Stomach smooth muscle (tissue), 2 donors: ENCODE data around the gene SOX13.
A peak's percentile ranks its signal among the peaks of the same experiment; 100 is the strongest.

Experiments
- H3K27ac ChIP-seq: one replicate; pipeline ENCODE4 v1.7.0; 2013; ENCODE audit warnings: mild to moderate bottlenecking, low read length, inconsistent platforms
- H3K27me3 ChIP-seq, 2 donors: one replicate each; pipeline ENCODE4 v1.7.0; 2013; ENCODE audit warnings: low read length in 2 of 2; ENCODE audit not compliant: insufficient read depth in 2 of 2, control insufficient read depth in 1 of 2
- H3K36me3 ChIP-seq, 2 donors: one replicate each; pipeline ENCODE4 v1.7.0; 2013; ENCODE audit warnings: low read length in 2 of 2; ENCODE audit not compliant: control insufficient read depth in 2 of 2, insufficient read depth in 2 of 2
- H3K4me1 ChIP-seq: one replicate; pipeline ENCODE4 v1.7.0; 2013; ENCODE audit warnings: low read length; ENCODE audit not compliant: control insufficient read depth, insufficient read depth
- H3K4me3 ChIP-seq, 2 donors: one replicate each; pipeline ENCODE4 v1.7.0; 2013; ENCODE audit warnings: low read length in 2 of 2
- H3K9ac ChIP-seq, 2 donors: one replicate each; pipeline ENCODE4 v1.7.0; 2013; ENCODE audit warnings: low read length in 2 of 2, mild to moderate bottlenecking in 1 of 2
- H3K9me3 ChIP-seq, 2 donors: one replicate each; pipeline ENCODE4 v1.7.0; 2013; ENCODE audit warnings: low read length in 2 of 2; ENCODE audit not compliant: control insufficient read depth in 2 of 2
- donor health status: healthy.
- donor health status: Pancreatic carcinoma.

SOX13 gene

DNA sequence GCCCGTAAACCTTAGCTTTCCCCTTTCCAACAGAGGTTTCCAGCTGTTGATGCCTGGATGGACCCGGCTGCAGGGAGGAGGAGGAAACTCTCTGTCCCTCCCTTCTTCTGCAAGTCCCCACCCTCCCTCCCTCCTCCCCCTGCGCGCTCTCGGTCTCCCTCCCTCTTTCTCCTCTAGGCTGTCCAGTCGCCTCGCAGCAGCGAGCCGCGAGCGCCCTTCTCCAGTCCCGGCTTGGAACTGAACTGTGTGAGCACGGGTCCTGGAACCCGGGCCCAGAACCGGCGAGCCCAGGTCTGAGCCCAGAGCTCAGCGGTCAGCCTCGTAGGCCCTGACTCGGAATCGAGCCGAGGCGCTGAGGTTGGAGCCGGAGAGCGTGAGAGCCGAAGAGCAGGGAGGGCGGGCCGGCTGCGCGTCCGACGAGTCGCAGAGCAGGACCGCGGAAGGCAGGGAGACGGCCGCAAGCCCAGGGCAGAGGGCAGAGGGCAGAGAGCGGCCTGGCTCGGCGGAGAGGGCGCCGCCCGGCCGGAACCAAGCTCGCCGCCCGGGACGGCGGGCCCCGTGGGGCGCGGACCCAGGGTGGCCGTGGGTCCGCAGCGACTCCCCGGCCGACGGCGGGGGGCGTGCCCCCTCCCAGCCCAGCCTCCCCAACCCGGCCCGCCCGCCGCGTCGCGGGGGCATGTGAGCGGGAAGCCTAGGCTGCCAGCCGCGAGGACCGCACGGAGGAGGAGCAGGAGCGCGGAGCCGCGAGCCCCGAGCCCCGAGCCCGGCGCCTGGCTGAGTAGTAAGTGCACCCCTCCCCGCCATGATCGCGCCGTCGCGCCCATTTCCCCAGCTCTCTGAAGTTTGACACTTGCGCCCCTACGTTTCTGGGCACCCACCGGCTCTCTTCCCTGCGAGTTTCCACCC lies at the start of gene SOX13:
Gene SOX13, plus strand, starts transcription at position 185 of the 906 bp plus-strand sequence. CDS start 39,801 bp downstream, outside the sequence.
- Histone ChIP-seq H3K4me1 (peaks cover 26% of the 10 kb centered on the region), H3K9me3 (no peaks in the 10 kb centered on the region), H3K9ac (peak within 1 kb of the TSS in 1 of 2 donors; percentile 55), H3K4me3 (peak within 1 kb of the TSS; percentile 66 to 79), H3K27me3 (peaks cover 25 to 33% of the 10 kb centered on the region in 2 donors), H3K27ac (no peak within 1 kb of the TSS), H3K36me3 (no peaks in the 10 kb centered on the region)

DNA sequence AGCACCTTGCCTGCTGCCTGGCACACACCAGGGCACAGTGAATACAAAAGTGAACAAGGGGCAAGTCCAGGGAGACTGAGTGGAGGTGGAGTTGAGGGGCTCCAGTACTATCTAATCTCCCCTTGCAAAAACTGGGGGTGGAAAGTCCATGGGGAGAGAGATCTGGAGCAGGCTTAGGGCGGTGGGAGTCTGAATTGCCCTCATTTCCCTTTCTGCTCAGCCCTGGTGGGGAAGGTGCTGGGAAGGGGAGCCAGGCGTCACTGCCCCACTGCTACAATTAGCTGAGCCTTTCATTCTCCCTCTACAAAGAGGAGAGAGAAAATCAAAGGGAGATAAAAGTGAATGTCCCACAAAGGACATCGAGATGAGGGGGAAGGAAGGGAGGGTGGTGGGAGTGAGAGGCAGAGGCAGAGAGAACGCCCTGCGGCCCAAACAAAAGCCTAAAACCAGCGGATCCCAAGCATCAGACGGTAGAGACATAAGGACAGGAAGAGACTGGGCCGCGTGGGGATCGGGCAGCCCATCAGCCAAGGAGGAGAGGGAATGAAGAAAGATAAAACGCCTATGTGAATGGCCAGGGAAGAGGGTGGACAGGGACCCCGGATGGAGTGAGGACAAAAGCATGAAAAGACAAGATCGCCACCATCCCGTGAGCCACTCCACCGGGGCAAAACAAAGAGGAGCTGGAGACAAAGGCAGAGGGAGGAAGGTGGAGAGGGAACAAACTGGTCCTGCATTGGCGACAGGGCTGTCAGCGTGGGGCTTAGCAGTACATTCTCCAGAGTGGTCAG lies 46.8 kb upstream of the SOX13 start:
- no peaks in the 10 kb centered on the region for H3K9me3 ChIP-seq

DNA sequence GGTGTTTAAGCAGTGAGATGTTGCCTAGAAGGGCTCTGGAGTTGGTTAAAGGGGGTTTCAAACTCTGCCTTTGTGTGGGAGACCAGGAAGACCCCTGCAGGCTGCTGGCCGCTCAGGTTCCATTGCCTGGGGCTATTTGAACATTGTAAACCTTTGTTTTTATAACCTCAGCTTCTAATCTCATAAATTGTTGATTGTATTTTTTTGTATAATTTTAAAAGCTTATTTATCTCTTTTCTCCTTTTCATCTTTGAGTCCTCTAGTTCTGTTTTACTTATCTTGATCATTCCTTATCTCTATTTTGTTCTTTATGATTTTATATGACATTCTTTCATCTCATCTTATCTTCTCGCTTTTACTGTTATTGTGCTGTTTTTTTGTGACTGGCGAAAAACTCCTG lies 45.5 kb upstream of the SOX13 start:
- no peak overlapping the region for H3K4me3 ChIP-seq
- H3K4me1 ChIP-seq = no peaks in the 10 kb centered on the region
- H3K27me3 ChIP-seq = peaks cover 0 to 8% of the 10 kb centered on the region in 2 donors
- H3K27ac ChIP-seq = no peak overlapping the region
- no peaks in the 10 kb centered on the region for H3K9me3 ChIP-seq
- no peaks in the 10 kb centered on the region for H3K36me3 ChIP-seq
- H3K9ac ChIP-seq = no peak overlapping the region

More for the DNA sequence above, 46.8 kb upstream of the SOX13 start:
- Histone ChIP-seq H3K4me1 (no peaks in the 10 kb centered on the region), H3K4me3 (no peak overlapping the region), H3K36me3 (no peaks in the 10 kb centered on the region), H3K9ac (no peak overlapping the region), H3K27me3 (peaks cover 0 to 8% of the 10 kb centered on the region in 2 donors), H3K27ac (no peak overlapping the region)

DNA sequence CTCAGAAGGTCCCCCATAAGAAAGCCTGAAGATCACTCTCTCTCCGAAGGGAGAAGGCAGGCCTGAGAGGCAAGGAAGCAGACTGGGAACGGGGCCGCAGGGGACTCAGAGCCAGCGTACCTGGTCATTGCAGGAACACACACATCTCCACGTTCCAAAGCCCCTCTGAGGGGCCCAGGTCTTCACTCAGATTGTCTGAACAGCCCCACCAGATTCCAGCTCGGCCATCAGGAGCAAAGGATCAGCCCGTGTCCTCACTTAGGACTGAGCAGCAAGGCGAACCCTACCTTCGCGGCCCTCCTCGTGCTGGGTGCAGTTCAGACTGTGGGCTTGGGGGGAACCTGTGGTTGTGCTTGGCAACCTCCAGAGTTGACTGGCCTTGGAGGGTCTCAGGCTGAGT lies 43.9 kb upstream of the SOX13 start:
- H3K4me3 ChIP-seq = no peak overlapping the region
- no peaks in the 10 kb centered on the region for H3K36me3 ChIP-seq
- no peak overlapping the region for H3K9ac ChIP-seq
- no peak overlapping the region for H3K27ac ChIP-seq
- peaks cover 0 to 8% of the 10 kb centered on the region in 2 donors for H3K27me3 ChIP-seq
- no peaks in the 10 kb centered on the region for H3K9me3 ChIP-seq
- no peaks in the 10 kb centered on the region for H3K4me1 ChIP-seq

DNA sequence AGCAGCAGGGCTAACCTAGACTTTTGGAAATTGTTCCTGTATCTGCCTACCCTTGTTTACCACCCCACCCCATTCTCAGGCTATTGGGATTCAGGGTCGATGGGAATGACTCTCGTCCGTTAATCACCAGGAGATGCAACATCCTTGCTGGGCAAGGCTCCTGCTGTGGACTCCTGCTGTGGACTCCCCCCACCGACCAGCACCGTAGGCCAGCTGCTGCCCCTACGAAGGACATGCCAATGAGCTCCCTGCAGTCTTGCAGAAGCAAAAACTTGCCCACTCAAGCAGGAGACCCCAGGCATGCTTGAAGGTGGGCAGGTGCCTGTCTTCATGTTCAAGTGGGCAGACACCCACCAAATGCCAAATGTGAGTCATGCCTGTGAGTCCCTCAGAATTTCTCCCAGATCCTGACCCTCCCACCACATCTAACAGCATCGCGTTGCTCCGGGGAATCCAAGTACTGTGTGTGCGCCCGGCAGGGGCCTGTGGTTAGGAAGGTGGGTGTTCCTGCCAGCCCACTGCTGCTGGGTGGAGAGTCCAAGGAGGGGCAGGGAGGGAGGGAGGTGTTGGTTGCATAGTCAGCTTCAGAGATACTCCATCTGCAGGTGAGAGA lies 41.7 kb upstream of the SOX13 start:
- H3K27ac ChIP-seq = no peak overlapping the region
- H3K4me1 ChIP-seq = no peaks in the 10 kb centered on the region
- H3K36me3 ChIP-seq = no peaks in the 10 kb centered on the region

DNA sequence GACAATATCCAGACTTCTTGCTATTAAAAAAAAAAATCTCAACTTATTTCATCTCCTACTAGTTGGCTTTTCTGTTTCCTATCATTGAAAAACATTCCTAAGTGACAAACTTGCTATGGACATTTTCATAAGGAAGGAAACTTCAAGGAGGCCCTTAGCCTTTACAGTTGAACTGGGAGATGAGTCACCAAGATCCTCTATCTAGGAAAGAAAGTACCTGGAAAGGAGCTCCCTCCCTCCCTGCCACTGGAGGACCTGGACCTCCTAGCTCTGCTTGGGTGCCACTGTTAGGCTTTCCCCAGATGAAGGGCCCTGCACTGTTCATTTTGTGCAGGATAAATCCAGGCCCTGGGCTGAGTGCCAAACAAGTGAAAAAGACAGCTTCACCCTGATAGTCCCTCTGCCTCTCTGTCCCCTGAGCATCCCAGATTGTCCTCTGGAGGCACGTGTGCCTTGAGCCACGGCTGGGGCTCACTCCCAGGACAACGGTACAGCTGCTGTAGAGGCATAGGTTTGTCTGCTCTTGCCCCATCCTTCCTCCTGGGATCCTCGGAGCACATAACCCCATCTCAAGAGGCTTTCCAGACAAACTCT lies 40.2 kb upstream of the SOX13 start:
- Histone ChIP-seq H3K9ac (no peak overlapping the region), H3K36me3 (no peaks in the 10 kb centered on the region), H3K4me1 (no peaks in the 10 kb centered on the region), H3K4me3 (no peak overlapping the region), H3K27me3 (no peaks in the 10 kb centered on the region), H3K27ac (no peak overlapping the region), H3K9me3 (no peaks in the 10 kb centered on the region)

More for the DNA sequence above, 41.7 kb upstream of the SOX13 start:
- Histone ChIP-seq H3K4me3 (no peak overlapping the region), H3K9me3 (no peaks in the 10 kb centered on the region), H3K27me3 (peaks cover 0 to 2% of the 10 kb centered on the region in 2 donors), H3K9ac (no peak overlapping the region)

DNA sequence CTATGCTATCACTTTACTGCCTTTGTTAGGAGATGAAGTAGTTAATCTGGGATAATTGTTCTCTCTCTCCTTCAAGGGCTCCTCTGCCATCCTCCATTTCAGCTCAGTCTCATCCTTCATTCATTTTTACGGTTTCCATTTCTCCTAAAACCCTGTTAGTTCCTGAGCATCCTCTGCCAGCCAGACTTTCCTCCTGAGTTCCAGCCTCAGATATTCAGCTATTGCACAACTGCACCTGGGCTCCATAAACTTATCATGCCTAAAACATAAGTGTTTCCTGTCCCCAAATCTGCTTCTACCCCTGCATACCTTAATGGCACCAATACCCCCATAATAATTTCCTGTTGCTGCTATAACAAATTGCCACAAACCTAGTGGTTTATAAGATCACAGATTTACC lies 39.6 kb upstream of the SOX13 start:
- no peak overlapping the region for H3K27ac ChIP-seq
- no peak overlapping the region for H3K4me3 ChIP-seq
- no peaks in the 10 kb centered on the region for H3K27me3 ChIP-seq
- no peaks in the 10 kb centered on the region for H3K4me1 ChIP-seq
- H3K9me3 ChIP-seq = no peaks in the 10 kb centered on the region
- H3K9ac ChIP-seq = no peak overlapping the region
- H3K36me3 ChIP-seq = no peaks in the 10 kb centered on the region

DNA sequence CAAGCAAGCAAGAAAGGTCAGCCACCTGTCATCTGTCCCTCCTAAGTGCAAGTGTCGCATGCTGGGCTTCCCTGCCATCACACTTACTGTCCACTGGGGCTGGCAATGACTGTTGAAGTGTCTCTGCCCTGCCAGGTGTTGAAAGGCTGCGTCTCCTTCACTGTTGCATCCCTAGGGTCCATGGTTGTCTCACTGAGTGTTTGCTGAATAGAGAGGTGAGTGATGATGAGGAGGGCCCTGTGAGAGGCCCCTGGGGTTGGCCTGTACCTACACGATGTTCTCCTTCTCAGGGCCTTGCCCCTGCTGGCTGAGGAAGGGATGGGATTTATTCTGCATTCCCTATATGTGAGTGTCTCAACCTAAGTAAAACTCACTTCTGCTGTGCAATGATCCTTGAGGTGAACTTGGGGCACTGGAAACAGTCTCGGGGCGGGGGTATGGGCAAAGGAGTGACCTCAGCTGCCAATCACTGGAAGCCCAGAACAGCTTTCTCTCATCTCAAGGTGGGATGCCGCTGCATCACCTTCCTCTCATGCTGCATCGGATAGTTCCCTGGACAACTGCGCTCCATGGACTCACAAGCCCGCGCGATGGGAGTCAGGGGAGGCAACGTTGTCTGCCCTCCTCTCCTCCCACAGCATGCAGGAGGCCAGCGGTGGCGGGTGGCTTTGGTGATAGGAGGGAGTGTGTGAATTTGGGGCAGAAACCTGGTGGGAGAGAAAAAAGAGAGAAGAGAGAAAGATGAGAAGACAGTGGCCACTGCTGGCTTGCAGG lies 35.8 kb upstream of the SOX13 start:
- no peak overlapping the region for H3K4me3 ChIP-seq
- H3K9ac ChIP-seq = no peak overlapping the region
- H3K27ac ChIP-seq = no peak overlapping the region
- H3K36me3 ChIP-seq = no peaks in the 10 kb centered on the region
- H3K9me3 ChIP-seq = no peaks in the 10 kb centered on the region
- peaks cover 6% of the 10 kb centered on the region for H3K4me1 ChIP-seq
- H3K27me3 ChIP-seq = peaks cover 0 to 2% of the 10 kb centered on the region in 2 donors

DNA sequence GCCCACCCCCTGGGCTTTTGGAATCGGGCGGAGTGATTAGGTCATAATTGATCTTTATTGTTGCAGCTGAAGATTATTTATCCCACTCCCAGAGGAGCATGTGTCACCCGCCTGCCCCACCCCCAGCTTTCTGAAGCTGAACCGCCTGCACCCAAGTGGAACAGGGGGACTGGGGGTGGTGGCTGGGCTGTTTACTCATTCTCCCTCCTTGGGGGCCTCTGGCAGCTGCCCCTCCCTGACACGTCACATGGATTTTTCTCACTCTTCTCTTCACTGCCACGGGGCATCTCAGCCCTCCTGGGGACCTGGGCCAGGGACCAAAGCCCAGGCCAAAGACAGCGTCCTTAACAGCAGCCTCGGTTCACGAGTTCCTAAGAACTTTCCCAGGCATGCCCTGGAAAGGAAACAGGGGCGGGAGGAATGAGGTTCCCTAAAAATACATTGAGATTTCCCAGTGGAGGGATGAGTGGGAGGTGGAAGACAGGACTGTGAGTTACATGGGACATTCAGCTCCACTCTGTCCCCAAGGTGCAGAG lies 31.6 kb upstream of the SOX13 start:
- Histone ChIP-seq H3K27me3 (peaks cover 0 to 5% of the 10 kb centered on the region in 2 donors), H3K4me1 (peaks cover 6% of the 10 kb centered on the region), H3K4me3 (no peak overlapping the region), H3K27ac (peak overlapping the region; percentile 37), H3K9ac (no peak overlapping the region), H3K36me3 (no peaks in the 10 kb centered on the region), H3K9me3 (no peaks in the 10 kb centered on the region)
